Stimulated activated CD8-positive, alpha-beta memory T cell treated with anti-CD3 and anti-CD28 coated beads, Interleukin-7, amount 100 ng/mL, for 24 hours (primary cell): ENCODE results near the gene OR6S1.
"Not testable (repeated sequence)": the region's sequence is repeated elsewhere in the genome, so short reads cannot be mapped to it uniquely, and the experiment has no call there.

Source experiments
- DNase-seq: peaks from one replicate; pipeline ENCODE4 v3.0.0-alpha.2; 2020; ENCODE audit warnings: low read depth

Gene OR6S1

GRCh38 chr14:20631023-20631879 is 10.2 kb downstream of the OR6S1 start:
- no peak for DNase-seq

GRCh38 chr14:20630340-20631022 is 11.0 kb downstream of the OR6S1 start:
- DNase-seq: no peak

- no peak for DNase-seq
These were observed 13.2 kb downstream of the OR6S1 start for GRCh38 chr14:20628063-20628854.

- no peak for DNase-seq
These were observed 14.0 kb downstream of the OR6S1 start for GRCh38 chr14:20627346-20628027.

GRCh38 chr14:20626274-20626673 is 15.2 kb downstream of the OR6S1 start:
- no peak for DNase-seq

- no peak for DNase-seq
These were observed 16.9 kb downstream of the OR6S1 start for GRCh38 chr14:20624495-20625070.

GRCh38 chr14:20623798-20624197 is 17.7 kb downstream of the OR6S1 start:
- no peak for DNase-seq

GRCh38 chr14:20622816-20623291 is 18.6 kb downstream of the OR6S1 start:
- DNase-seq: no peak

GRCh38 chr14:20620798-20621478 is 20.6 kb downstream of the OR6S1 start:
- no peak for DNase-seq

- DNase-seq: not testable (repeated sequence)
These were observed 21.8 kb downstream of the OR6S1 start for GRCh38 chr14:20619688-20620087.

- no peak for DNase-seq
These were observed 23.2 kb downstream of the OR6S1 start for GRCh38 chr14:20618271-20618749.

GRCh38 chr14:20617138-20618003 is 24.1 kb downstream of the OR6S1 start:
- DNase-seq: no peak

- no peak for DNase-seq
These were observed 25.5 kb downstream of the OR6S1 start for GRCh38 chr14:20615996-20616395.

GRCh38 chr14:20614038-20614840 is 27.3 kb downstream of the OR6S1 start:
- DNase-seq: no peak

- peak; percentile 67 for DNase-seq
These were observed 28.1 kb downstream of the OR6S1 start for GRCh38 chr14:20613094-20614037.

GRCh38 chr14:20612403-20612802 is 29.1 kb downstream of the OR6S1 start:
- DNase-seq: no peak

GRCh38 chr14:20611277-20611676 is 30.2 kb downstream of the OR6S1 start:
- no peak for DNase-seq
